Loucy (cell line): ENCODE results near the gene OR1L8.

Source experiments
- CTCF ChIP-seq: fragments of 200-600 bp; sonication (generic); conservative IDR thresholded peaks from 2 replicates; pipeline ENCODE4 v1.5.1; 2014; ENCODE audit warnings: mild to moderate bottlenecking, antibody characterized with exemption, low read length
- EZH2phosphoT487 ChIP-seq: fragments of 200-600 bp; IDR thresholded peaks from 2 replicates; pipeline ENCODE4 v1.6.1; 2018; ENCODE audit warnings: antibody characterized with exemption, mild to moderate bottlenecking, moderate library complexity, borderline replicate concordance

- TF ChIP-seq CTCF = no peak
- TF ChIP-seq EZH2phosphoT487 = no peak
These were observed 64.3 kb downstream of the OR1L8 start, which contains the start of gene OR1J4 for GRCh38 chr9:122518841-122519240.
